GM12874 (cell line): ENCODE data around the gene CRB3.

Experiments used
- CTCF ChIP-seq: IDR thresholded peaks from 2 replicates; pipeline ENCODE4 v1.5.1; 2011; ENCODE audit warnings: low read depth, mild to moderate bottlenecking, control low read depth, low read length, moderate library complexity; ENCODE audit not compliant: insufficient read depth

Gene CRB3

GRCh38 chr19:6501740-6502648 lies 37.9 kb downstream of the CRB3 start, which contains the start of gene TUBB4A:
TUBB4A (minus strand) TSS chr19:6502309; CDS start chr19:6502212, 97 bp downstream.
- TF ChIP-seq CTCF = 0 out of 2 replicates have a peak, but pooled peaks have one; percentile 12

GRCh38 chr19:6503407-6504201 lies 39.5 kb downstream of the CRB3 start:
- TF ChIP-seq CTCF = no peak

- no peak for TF ChIP-seq CTCF
Observed at GRCh38 chr19:6509118-6509971, 45.3 kb downstream of the CRB3 start.

GRCh38 chr19:6510618-6511017 lies 46.5 kb downstream of the CRB3 start:
- TF ChIP-seq CTCF = no peak

GRCh38 chr19:6514089-6514488 lies 50.0 kb downstream of the CRB3 start:
- no peak for TF ChIP-seq CTCF

- TF ChIP-seq CTCF = no peak
Observed at GRCh38 chr19:6514926-6515544, 51.0 kb downstream of the CRB3 start.
